ENCODE results near the gene SLC25A12.
A peak's percentile ranks its signal among the peaks of the same experiment; 100 is the strongest.

Gene SLC25A12

GRCh38 chr2:171813729-171814128 lies 80.3 kb downstream of the SLC25A12 start:
- Histone ChIP-seq H3K36me3 (ENCODE audit: control insufficient read depth, low read length) (peaks cover 23% of the 10 kb centered on the region), H3K9me2 (replicated peaks; ENCODE audit: control insufficient read depth, low read length) (no peaks in the 10 kb centered on the region), H3F3A (ENCODE audit: control insufficient read depth, insufficient read depth) (0 out of 2 replicates have a peak, but pooled peaks cover 2% of the 10 kb centered on the region), H4K20me1 (ENCODE audit: control insufficient read depth, insufficient read depth, low read depth, low read length) (no peaks in the 10 kb centered on the region), H3K27me3 (ENCODE audit: control insufficient read depth, low read length) (no peaks in the 10 kb centered on the region), H3K4me1 (ENCODE audit: control insufficient read depth, low read length) (no peaks in the 10 kb centered on the region), H3K4me3 (ENCODE audit: low read length) (no peak overlapping the region), H3K9me3 (ENCODE audit: control insufficient read depth, insufficient read depth, low read length) (no peaks in the 10 kb centered on the region), H3K27ac (ENCODE audit: low read depth, low read length) (no peak overlapping the region), H3K4me2 (ENCODE audit: low read length) (no peak overlapping the region), H3K79me2 (ENCODE audit: control insufficient read depth, low read length) (no peaks in the 10 kb centered on the region)
- TF ChIP-seq, protein P1, sequence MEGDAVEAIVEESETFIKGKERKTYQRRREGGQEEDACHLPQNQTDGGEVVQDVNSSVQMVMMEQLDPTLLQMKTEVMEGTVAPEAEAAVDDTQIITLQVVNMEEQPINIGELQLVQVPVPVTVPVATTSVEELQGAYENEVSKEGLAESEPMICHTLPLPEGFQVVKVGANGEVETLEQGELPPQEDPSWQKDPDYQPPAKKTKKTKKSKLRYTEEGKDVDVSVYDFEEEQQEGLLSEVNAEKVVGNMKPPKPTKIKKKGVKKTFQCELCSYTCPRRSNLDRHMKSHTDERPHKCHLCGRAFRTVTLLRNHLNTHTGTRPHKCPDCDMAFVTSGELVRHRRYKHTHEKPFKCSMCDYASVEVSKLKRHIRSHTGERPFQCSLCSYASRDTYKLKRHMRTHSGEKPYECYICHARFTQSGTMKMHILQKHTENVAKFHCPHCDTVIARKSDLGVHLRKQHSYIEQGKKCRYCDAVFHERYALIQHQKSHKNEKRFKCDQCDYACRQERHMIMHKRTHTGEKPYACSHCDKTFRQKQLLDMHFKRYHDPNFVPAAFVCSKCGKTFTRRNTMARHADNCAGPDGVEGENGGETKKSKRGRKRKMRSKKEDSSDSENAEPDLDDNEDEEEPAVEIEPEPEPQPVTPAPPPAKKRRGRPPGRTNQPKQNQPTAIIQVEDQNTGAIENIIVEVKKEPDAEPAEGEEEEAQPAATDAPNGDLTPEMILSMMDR (IDR thresholded peaks at IDR 0.05; ENCODE audit: low read depth, low read length, poor library complexity, severe bottlenecking): no peak
- no peak for TF ChIP-seq EZH2phosphoT487 (IDR thresholded peaks at IDR 0.05; ENCODE audit: borderline replicate concordance, low read length)

- H3K27me3 ChIP-seq (ENCODE audit: control insufficient read depth, low read length): no peaks in the 10 kb centered on the region
- no peak overlapping the region for H3K27ac ChIP-seq (ENCODE audit: low read depth, low read length)
- no peak overlapping the region for H3K4me2 ChIP-seq (ENCODE audit: low read length)
- TF ChIP-seq, protein P1 (IDR thresholded peaks at IDR 0.05; ENCODE audit: low read depth, low read length, poor library complexity, severe bottlenecking): no peak
- TF ChIP-seq EZH2phosphoT487 (IDR thresholded peaks at IDR 0.05; ENCODE audit: borderline replicate concordance, low read length): no peak
- H3K4me1 ChIP-seq (ENCODE audit: control insufficient read depth, low read length): no peaks in the 10 kb centered on the region
- H3K9me3 ChIP-seq (ENCODE audit: control insufficient read depth, insufficient read depth, low read length): no peaks in the 10 kb centered on the region
- no peaks in the 10 kb centered on the region for H3K79me2 ChIP-seq (ENCODE audit: control insufficient read depth, low read length)
- no peaks in the 10 kb centered on the region for H3K9me2 ChIP-seq (replicated peaks; ENCODE audit: control insufficient read depth, low read length)
- peaks cover 23% of the 10 kb centered on the region for H3K36me3 ChIP-seq (ENCODE audit: control insufficient read depth, low read length)
- H3F3A ChIP-seq (ENCODE audit: control insufficient read depth, insufficient read depth): 0 out of 2 replicates have a peak, but pooled peaks cover 2% of the 10 kb centered on the region
- no peaks in the 10 kb centered on the region for H4K20me1 ChIP-seq (ENCODE audit: control insufficient read depth, insufficient read depth, low read depth, low read length)
- no peak overlapping the region for H3K4me3 ChIP-seq (ENCODE audit: low read length)
Measured at GRCh38 chr2:171813126-171813525, 80.9 kb downstream of the SLC25A12 start.

- no peak overlapping the region for H3K4me3 ChIP-seq (ENCODE audit: low read length)
- no peaks in the 10 kb centered on the region for H3K9me2 ChIP-seq (replicated peaks; ENCODE audit: control insufficient read depth, low read length)
- no peak overlapping the region for H3K4me2 ChIP-seq (ENCODE audit: low read length)
- TF ChIP-seq EZH2phosphoT487 (IDR thresholded peaks at IDR 0.05; ENCODE audit: borderline replicate concordance, low read length): no peak
- TF ChIP-seq, protein P1 (IDR thresholded peaks at IDR 0.05; ENCODE audit: low read depth, low read length, poor library complexity, severe bottlenecking): peak; percentile 43
- H3F3A ChIP-seq (ENCODE audit: control insufficient read depth, insufficient read depth): 0 out of 2 replicates have a peak, but pooled peaks cover 2% of the 10 kb centered on the region
- H3K9me3 ChIP-seq (ENCODE audit: control insufficient read depth, insufficient read depth, low read length): no peaks in the 10 kb centered on the region
- H3K27ac ChIP-seq (ENCODE audit: low read depth, low read length): no peak overlapping the region
- no peaks in the 10 kb centered on the region for H3K79me2 ChIP-seq (ENCODE audit: control insufficient read depth, low read length)
- no peaks in the 10 kb centered on the region for H3K4me1 ChIP-seq (ENCODE audit: control insufficient read depth, low read length)
- H3K36me3 ChIP-seq (ENCODE audit: control insufficient read depth, low read length): peaks cover 20% of the 10 kb centered on the region
- H3K27me3 ChIP-seq (ENCODE audit: control insufficient read depth, low read length): no peaks in the 10 kb centered on the region
- no peaks in the 10 kb centered on the region for H4K20me1 ChIP-seq (ENCODE audit: control insufficient read depth, insufficient read depth, low read depth, low read length)
Measured at GRCh38 chr2:171811245-171811628, 82.8 kb downstream of the SLC25A12 start.
